ENCODE measurements around the gene CNRIP1. TPM values are rescaled to one million over a fixed set of nuclear protein-coding genes. Genes with fewer than 3 reads are reported as not detected.

The CNRIP1 gene
- total RNA-seq, 2 experiments from 2014 or later: not detected

DNA sequence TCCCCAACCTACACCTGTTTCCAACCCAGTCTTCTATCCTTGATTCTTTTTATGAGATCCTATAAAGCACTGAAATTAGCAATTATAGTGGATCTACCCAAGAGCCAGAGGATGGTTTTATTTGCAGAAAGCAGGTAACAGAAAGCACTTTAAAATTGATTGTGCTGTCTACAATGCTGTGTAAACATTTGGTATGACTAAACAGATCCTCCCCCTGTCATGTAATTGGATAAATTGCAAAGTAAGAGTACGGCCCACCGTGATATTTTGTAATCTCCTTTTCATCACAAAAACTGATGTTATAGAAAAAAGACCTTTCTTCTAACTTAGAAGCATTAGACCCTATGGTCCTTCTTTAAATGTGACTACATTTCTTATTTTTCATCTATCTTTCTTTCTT is 56.1 kb downstream of the CNRIP1 start:
- H3K4me3 ChIP-seq (ENCODE audit: low read depth, low read length, poor library complexity, severe bottlenecking): no peak overlapping the region
- intact Hi-C loops (cut with micrococcal nuclease; ENCODE audit: unreplicated experiment): no loop called here
- no peaks in the 10 kb centered on the region for H3K79me2 ChIP-seq (ENCODE audit: insufficient read depth, low read depth, low read length)
- CTCF ChIA-PET (ENCODE audit: unreplicated experiment): no interaction called here
- TF ChIP-seq EZH2phosphoT487 (IDR thresholded peaks at IDR 0.05; ENCODE audit: borderline replicate concordance, low read depth, low read length) (no peak), CTCF (conservative IDR thresholded peaks at IDR 0.05; ENCODE audit: low read length) (no peak)
- H3K4me2 ChIP-seq (ENCODE audit: low read length): no peak overlapping the region
- POLR2A ChIA-PET: interaction anchor here (0.7 kb wide), 1 partner anchor 112 kb away, joined by 3 read pairs; no protein-coding TSS in a partner anchor
- no peaks in the 10 kb centered on the region for H3K9me3 ChIP-seq (ENCODE audit: low read length)
- H4K20me1 ChIP-seq (ENCODE audit: insufficient read depth, low read length): no peaks in the 10 kb centered on the region
- no peaks in the 10 kb centered on the region for H3K36me3 ChIP-seq (ENCODE audit: insufficient read depth, low read length)
- no peak overlapping the region for H3K27ac ChIP-seq (ENCODE audit: low read depth, low read length, poor library complexity, severe bottlenecking)
- DNase-seq (ENCODE audit: low spot score): no peak
- BruUV-seq (replicated peaks): no TSS peak
- no peak overlapping the region for H2AFZ ChIP-seq (ENCODE audit: low read length)
- no peaks in the 10 kb centered on the region for H3K4me1 ChIP-seq (ENCODE audit: insufficient read depth, low read length, poor library complexity, severe bottlenecking)
- no peaks in the 10 kb centered on the region for H3K9me2 ChIP-seq (ENCODE audit: insufficient read depth, low read length)

GRCh38 chr2:68258851-68259250 is 60.9 kb downstream of the CNRIP1 start:
- intact Hi-C loops (cut with micrococcal nuclease; ENCODE audit: unreplicated experiment): no loop called here
- H3K79me2 ChIP-seq (ENCODE audit: insufficient read depth, low read depth, low read length): peaks cover 15% of the 10 kb centered on the region; the same call in 1 of the 2 replicates
- ChIA-PET CTCF (ENCODE audit: unreplicated experiment) (no interaction called here), POLR2A (interaction anchor here (1.0 kb wide), 1 partner anchor 18 kb away, joined by 3 read pairs; no protein-coding TSS in a partner anchor)
- TF ChIP-seq EZH2phosphoT487 (IDR thresholded peaks at IDR 0.05; ENCODE audit: borderline replicate concordance, low read depth, low read length): no peak
- no peak for TF ChIP-seq CTCF (conservative IDR thresholded peaks at IDR 0.05; ENCODE audit: low read length)
- H4K20me1 ChIP-seq (ENCODE audit: insufficient read depth, low read length): no peaks in the 10 kb centered on the region
- DNase-seq (ENCODE audit: low spot score): no peak
- BruUV-seq (replicated peaks): no TSS peak
- no peaks in the 10 kb centered on the region for H3K9me3 ChIP-seq (ENCODE audit: low read length)
- H3K4me3 ChIP-seq (ENCODE audit: low read depth, low read length, poor library complexity, severe bottlenecking): no peak overlapping the region
- H2AFZ ChIP-seq (ENCODE audit: low read length): no peak overlapping the region
- H3K9me2 ChIP-seq (ENCODE audit: insufficient read depth, low read length): no peaks in the 10 kb centered on the region
- H3K4me1 ChIP-seq (ENCODE audit: insufficient read depth, low read length, poor library complexity, severe bottlenecking): peaks cover 21% of the 10 kb centered on the region
- H3K27ac ChIP-seq (ENCODE audit: low read depth, low read length, poor library complexity, severe bottlenecking): no peak overlapping the region
- H3K36me3 ChIP-seq (ENCODE audit: insufficient read depth, low read length): no peaks in the 10 kb centered on the region
- no peak overlapping the region for H3K4me2 ChIP-seq (ENCODE audit: low read length)

DNA sequence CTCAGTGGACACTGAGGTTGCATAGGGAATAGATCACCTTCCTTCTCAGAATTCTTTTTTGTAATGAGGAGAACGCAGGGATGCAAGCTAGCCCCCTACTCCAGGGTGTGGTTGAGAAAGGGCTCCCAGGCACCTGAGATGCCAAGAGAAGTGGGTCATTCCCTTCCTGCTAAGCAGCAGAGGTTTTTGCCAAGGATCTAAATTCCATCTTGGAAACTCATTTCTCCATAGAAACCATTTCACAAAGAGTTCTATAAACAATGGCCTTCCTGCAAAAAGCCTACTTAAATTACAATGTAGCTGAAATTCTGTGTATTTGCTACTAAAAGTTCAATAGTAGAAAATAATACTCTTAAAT is 63.7 kb downstream of the CNRIP1 start:
- Histone ChIP-seq H3K27ac (ENCODE audit: low read depth, low read length, poor library complexity, severe bottlenecking) (no peak overlapping the region), H3K79me2 (ENCODE audit: insufficient read depth, low read depth, low read length) (peaks cover 30% of the 10 kb centered on the region), H3K36me3 (ENCODE audit: insufficient read depth, low read length) (no peaks in the 10 kb centered on the region), H3K4me2 (ENCODE audit: low read length) (no peak overlapping the region), H3K4me3 (ENCODE audit: low read depth, low read length, poor library complexity, severe bottlenecking) (no peak overlapping the region), H3K9me3 (ENCODE audit: low read length) (no peaks in the 10 kb centered on the region), H4K20me1 (ENCODE audit: insufficient read depth, low read length) (no peaks in the 10 kb centered on the region), H3K4me1 (ENCODE audit: insufficient read depth, low read length, poor library complexity, severe bottlenecking) (peaks cover 21% of the 10 kb centered on the region), H2AFZ (ENCODE audit: low read length) (no peak overlapping the region), H3K9me2 (ENCODE audit: insufficient read depth, low read length) (no peaks in the 10 kb centered on the region)
- ChIA-PET CTCF (ENCODE audit: unreplicated experiment) (no interaction called here), POLR2A (interaction anchor here (0.6 kb wide), 2 partner anchors 22 to 29 kb away, joined by 3 to 4 read pairs; no protein-coding TSS in a partner anchor)
- BruUV-seq (replicated peaks): no TSS peak
- no peak for DNase-seq (ENCODE audit: low spot score)
- TF ChIP-seq CTCF (conservative IDR thresholded peaks at IDR 0.05; ENCODE audit: low read length) (no peak), EZH2phosphoT487 (IDR thresholded peaks at IDR 0.05; ENCODE audit: borderline replicate concordance, low read depth, low read length) (no peak)
- intact Hi-C loops (cut with micrococcal nuclease; ENCODE audit: unreplicated experiment): no loop called here

Measured in OCI-LY7 (cell line).